ENCODE data around the gene BAG2. TPM values are rescaled to one million over a fixed set of nuclear protein-coding genes. Genes with fewer than 3 reads are reported as not detected.

BAG2 gene
- polyA plus RNA-seq, 1 donor (not counting 4 experiments of a cell fraction or from before 2014, with no cell fraction given): 1.6 TPM

GRCh38 chr6:57147401-57147800, 24.7 kb upstream of the BAG2 start:
- Histone ChIP-seq H4K20me1 (ENCODE audit: control insufficient read depth, extremely low read depth, insufficient read depth, low read length) (no peaks in the 10 kb centered on the region), H3K9me1 (ENCODE audit: control insufficient read depth, extremely low read depth, insufficient read depth, low read length) (no peaks in the 10 kb centered on the region), H3K4me1 (ENCODE audit: control insufficient read depth, extremely low read depth, insufficient read depth, low read length) (no peaks in the 10 kb centered on the region), H3K27me3 (ENCODE audit: control insufficient read depth, extremely low read depth, insufficient read depth, low read length) (no peaks in the 10 kb centered on the region), H3K9me3 (ENCODE audit: control insufficient read depth, low read depth, low read length) (no peaks in the 10 kb centered on the region), H3K9ac (ENCODE audit: control insufficient read depth, extremely low read depth, insufficient read depth, low read length) (no peak overlapping the region), H2AFZ (ENCODE audit: control insufficient read depth, low read length) (no peak overlapping the region), H3K79me2 (ENCODE audit: control insufficient read depth, insufficient read depth, low read length) (no peaks in the 10 kb centered on the region), H3K4me3 (ENCODE audit: control insufficient read depth in 2 of 3, extremely low read depth in 1 of 3, insufficient read depth in 2 of 3, low read depth in 1 of 3, low read length in 3 of 3) (no peak overlapping the region), H3K4me2 (ENCODE audit: control insufficient read depth, extremely low read depth, insufficient read depth, low read depth, low read length) (no peak overlapping the region), H3K27ac (ENCODE audit: control insufficient read depth, insufficient read depth, low read length) (no peak overlapping the region), H3K36me3 (ENCODE audit: control insufficient read depth in 2 of 2, extremely low read depth in 1 of 2, insufficient read depth in 2 of 2, low read length in 2 of 2) (peaks cover 4 to 17% of the 10 kb centered on the region in 2 experiments)
- TF ChIP-seq EZH2 (IDR thresholded peaks at IDR 0.05; ENCODE audit: low read length) (no peak), CTCF (optimal IDR thresholded peaks at IDR 0.05 in 1 of 3, IDR thresholded peaks at IDR 0.05 in 1 of 3, conservative IDR thresholded peaks at IDR 0.05 in 1 of 3; ENCODE audit: extremely low read depth in 1 of 3, insufficient read depth in 2 of 3, low read length in 3 of 3) (no peak)
- DNase-seq (ENCODE audit: low read depth, low spot score) (no peak), FAIRE-seq (no peak)
- dilution Hi-C loops (cut with MboI; ENCODE audit: extremely low pct_ligation_motif_present, low sequenced_read_pairs): no loop called here

- H3K79me2 ChIP-seq (ENCODE audit: control insufficient read depth, insufficient read depth, low read length): no peaks in the 10 kb centered on the region
- no peak overlapping the region for H3K27ac ChIP-seq (ENCODE audit: control insufficient read depth, insufficient read depth, low read length)
- no peaks in the 10 kb centered on the region for H4K20me1 ChIP-seq (ENCODE audit: control insufficient read depth, extremely low read depth, insufficient read depth, low read length)
- FAIRE-seq: no peak
- no peaks in the 10 kb centered on the region for H3K27me3 ChIP-seq (ENCODE audit: control insufficient read depth, extremely low read depth, insufficient read depth, low read length)
- no peak overlapping the region for H3K4me2 ChIP-seq (ENCODE audit: control insufficient read depth, extremely low read depth, insufficient read depth, low read depth, low read length)
- H3K9me1 ChIP-seq (ENCODE audit: control insufficient read depth, extremely low read depth, insufficient read depth, low read length): no peaks in the 10 kb centered on the region
- no peak overlapping the region for H3K9ac ChIP-seq (ENCODE audit: control insufficient read depth, extremely low read depth, insufficient read depth, low read length)
- no peaks in the 10 kb centered on the region for H3K4me1 ChIP-seq (ENCODE audit: control insufficient read depth, extremely low read depth, insufficient read depth, low read length)
- TF ChIP-seq CTCF (optimal IDR thresholded peaks at IDR 0.05 in 1 of 3, IDR thresholded peaks at IDR 0.05 in 1 of 3, conservative IDR thresholded peaks at IDR 0.05 in 1 of 3; ENCODE audit: extremely low read depth in 1 of 3, insufficient read depth in 2 of 3, low read length in 3 of 3) (no peak), EZH2 (IDR thresholded peaks at IDR 0.05; ENCODE audit: low read length) (no peak)
- H2AFZ ChIP-seq (ENCODE audit: control insufficient read depth, low read length): no peak overlapping the region
- dilution Hi-C loops (cut with MboI; ENCODE audit: extremely low pct_ligation_motif_present, low sequenced_read_pairs): no loop called here
- no peaks in the 10 kb centered on the region for H3K9me3 ChIP-seq (ENCODE audit: control insufficient read depth, low read depth, low read length)
- peaks cover 4 to 18% of the 10 kb centered on the region in 2 experiments for H3K36me3 ChIP-seq (ENCODE audit: control insufficient read depth in 2 of 2, extremely low read depth in 1 of 2, insufficient read depth in 2 of 2, low read length in 2 of 2)
- no peak for DNase-seq (ENCODE audit: low read depth, low spot score)
- H3K4me3 ChIP-seq (ENCODE audit: control insufficient read depth in 2 of 3, extremely low read depth in 1 of 3, insufficient read depth in 2 of 3, low read depth in 1 of 3, low read length in 3 of 3): no peak overlapping the region
Measured at GRCh38 chr6:57147955-57148858, 23.9 kb upstream of the BAG2 start.
